C1 segment of cervical spinal cord (tissue), 14 donors: ENCODE data around the gene OR1C1.
"Not testable (repeated sequence)": the region's sequence is repeated elsewhere in the genome, so short reads cannot be mapped to it uniquely, and the experiment has no call there.

Source experiments
- DNase-seq, 14 donors: peaks; one replicate each; lab custom pipeline; 2025; lab: John Stamatoyannopoulos, UW

OR1C1 gene, protein sequence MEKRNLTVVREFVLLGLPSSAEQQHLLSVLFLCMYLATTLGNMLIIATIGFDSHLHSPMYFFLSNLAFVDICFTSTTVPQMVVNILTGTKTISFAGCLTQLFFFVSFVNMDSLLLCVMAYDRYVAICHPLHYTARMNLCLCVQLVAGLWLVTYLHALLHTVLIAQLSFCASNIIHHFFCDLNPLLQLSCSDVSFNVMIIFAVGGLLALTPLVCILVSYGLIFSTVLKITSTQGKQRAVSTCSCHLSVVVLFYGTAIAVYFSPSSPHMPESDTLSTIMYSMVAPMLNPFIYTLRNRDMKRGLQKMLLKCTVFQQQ

DNA sequence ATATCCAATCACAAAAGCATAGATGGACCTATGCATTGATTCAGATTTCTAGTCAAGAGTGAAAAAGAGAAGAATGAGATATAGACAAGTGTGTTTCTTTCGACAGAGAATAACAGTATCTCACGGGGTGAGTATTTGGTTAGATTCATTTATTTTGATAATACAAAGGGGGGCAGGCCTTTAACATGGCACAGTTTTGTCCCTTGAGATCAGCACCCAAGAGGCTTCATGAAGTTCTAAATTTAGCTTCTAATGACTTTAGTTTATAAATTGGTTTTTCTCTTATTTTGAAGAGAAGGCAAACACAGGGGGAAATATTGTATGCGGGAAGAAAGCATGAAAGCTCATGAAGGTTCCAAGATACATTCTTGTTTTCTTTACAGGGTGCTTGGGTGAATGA lies at the start of gene OR1C1:
Gene OR1C1 (minus strand): TSS at position 101 of the 400 bp plus-strand sequence. CDS start 2,150 bp downstream, outside the sequence.
- no peak for DNase-seq

DNA sequence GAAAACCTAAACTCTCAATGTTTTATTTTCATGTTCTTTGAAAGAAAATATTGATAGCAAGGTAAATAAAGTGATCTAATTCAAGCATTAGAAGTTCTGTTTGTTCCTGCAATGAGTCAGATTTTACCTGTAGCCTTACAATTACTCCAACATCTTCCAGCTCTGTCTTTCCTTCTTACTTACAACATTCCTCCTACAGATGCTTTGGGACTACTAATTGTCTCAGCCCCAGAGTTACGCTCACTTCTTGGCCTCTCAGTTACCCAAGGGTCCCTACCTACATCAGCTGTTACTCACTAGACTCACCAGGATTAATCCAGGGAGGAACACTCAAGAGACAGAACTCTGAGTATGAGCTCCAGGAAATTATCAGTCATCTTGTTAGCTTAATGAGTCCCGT lies 37.2 kb upstream of the OR1C1 start:
- no peak for DNase-seq

GRCh38 chr1:247769603-247770002 lies 9.2 kb upstream of the OR1C1 start:
- no peak for DNase-seq

GRCh38 chr1:247754311-247754710 lies 6.0 kb downstream of the OR1C1 start:
- DNase-seq, result not testable (repeated sequence)

DNA sequence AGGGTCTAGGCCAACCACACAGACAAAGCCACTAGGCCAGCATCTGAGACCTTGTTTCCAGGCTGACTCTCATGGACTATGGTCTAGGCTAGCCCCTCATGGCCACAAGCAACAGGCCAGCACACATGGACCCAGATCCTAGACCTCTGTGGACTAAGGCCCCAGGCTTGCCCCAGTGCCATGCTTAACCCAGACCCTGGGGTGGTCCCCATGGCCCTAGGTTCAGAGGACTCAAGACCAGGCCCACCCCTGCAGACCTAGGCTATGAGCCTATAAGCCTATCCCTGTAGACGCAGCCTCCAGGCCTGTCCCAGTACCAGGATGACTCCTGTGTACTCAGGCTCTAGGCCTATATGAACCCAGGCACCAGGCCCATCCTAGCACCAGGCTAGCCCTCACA lies 10.5 kb downstream of the OR1C1 start:
- no peak for DNase-seq

DNA sequence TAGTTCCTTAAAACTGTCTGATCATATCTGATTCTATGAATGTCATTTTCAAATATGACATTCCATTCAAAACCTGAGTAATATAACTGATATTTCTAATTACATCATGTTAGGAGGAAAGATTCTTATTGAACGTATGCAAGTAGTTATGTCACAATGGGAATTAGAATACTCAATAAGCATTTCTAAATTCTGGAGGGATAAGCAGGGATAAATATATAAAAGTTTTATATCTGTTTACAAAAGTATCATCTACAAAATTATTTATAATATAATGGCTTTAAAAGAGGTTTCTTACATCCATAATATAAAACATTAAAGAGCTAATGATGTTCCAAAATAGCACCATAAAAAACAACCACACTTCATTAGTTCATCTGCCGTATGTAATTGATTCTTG lies 12.3 kb downstream of the OR1C1 start, which contains the start of gene OR14A2:
Gene OR14A2 (minus strand): TSS at position 101 of the 400 bp plus-strand sequence.
- DNase-seq, result no peak

DNA sequence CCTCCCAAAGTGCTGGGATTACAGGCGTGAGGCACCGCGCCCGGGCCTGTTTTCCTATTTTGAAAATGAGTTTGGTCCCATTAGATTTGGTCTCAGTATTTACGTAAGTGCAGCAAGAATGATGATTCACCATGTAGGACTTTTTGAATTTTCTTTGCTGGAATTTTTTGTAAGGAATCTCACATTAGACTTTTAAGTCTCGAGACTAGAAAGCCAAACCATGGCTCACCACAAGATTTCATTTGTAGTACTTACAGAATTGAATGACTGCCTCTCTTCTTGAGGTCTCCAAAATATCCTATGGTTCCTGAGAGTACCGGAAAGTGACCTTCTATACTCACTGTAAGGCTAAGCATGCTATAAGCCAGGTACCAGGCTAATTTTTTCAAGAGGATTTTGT lies 12.7 kb downstream of the OR1C1 start:
- no peak for DNase-seq

DNA sequence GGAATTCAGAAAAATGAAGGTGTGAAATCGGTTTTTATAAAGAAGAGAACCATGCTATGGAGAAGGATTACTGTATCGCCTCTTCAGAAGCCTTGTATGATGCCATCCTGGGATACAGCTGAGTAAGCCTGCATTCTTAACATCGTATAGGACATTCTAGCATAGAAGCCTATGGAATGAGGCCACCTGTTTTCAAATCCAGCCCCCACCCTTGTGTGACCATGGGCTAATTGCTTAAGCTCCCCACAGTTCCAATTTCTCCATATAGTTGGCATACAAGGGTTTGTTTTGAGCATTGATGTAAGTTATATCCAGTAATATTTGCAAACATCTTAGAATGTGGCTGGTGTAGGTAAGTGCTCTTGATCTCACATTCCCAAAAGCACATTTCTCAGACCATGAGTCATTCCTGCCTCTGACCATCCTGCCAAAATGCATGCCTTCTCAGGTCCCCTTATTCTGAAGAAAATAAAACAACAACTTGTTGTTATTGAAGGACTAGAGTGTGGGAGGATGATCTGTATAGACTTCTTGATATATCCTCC lies 13.9 kb downstream of the OR1C1 start:
- no peak for DNase-seq

- not testable (repeated sequence) for DNase-seq
Measured at GRCh38 chr1:247742215-247742760, 18.1 kb downstream of the OR1C1 start.

- no peak for DNase-seq
Measured at GRCh38 chr1:247741756-247742155, 18.6 kb downstream of the OR1C1 start.

DNA sequence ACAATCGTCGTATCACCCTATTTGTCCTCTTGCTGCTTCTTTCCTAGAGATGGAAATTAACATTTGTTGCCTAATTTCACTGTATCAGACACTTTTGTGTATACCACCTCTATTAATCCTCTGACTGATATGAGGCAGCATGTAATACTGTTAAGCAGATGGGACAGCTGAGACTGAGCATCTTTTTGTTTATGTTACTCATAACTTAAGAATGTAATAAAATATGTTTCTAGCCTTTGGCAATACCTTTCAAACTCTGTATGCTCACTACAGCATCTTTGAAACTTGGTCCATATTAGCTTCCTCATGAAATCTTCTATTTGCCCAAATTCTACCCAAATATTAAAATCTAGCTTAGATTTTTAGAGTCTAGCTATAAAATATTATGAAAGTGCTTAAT lies 19.6 kb downstream of the OR1C1 start:
- DNase-seq, result no peak

DNA sequence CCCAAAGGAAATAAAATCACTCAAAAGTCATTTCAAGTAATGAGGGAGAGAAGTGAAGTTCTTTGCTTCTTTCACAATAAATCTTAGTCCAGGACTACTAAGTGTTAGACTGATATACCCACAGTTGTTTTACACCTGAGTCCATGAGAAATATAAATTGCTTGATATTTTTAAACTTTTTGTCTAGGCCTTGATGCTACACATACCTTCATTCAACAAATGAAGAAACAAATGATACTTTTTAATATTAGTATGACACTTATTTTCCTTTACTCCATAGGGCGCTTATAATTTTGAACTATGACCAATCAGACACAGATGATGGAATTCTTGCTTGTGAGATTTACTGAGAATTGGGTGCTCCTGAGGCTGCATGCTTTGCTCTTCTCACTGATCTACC lies 22.0 kb downstream of the OR1C1 start, which contains the start of gene OR14K1:
Gene OR14K1 (plus strand): TSS at position 301 of the 400 bp plus-strand sequence. CDS start 0 bp downstream, at position 301.
- DNase-seq, result no peak

- DNase-seq, result no peak
Measured at GRCh38 chr1:247721222-247721621, 39.1 kb downstream of the OR1C1 start.

DNA sequence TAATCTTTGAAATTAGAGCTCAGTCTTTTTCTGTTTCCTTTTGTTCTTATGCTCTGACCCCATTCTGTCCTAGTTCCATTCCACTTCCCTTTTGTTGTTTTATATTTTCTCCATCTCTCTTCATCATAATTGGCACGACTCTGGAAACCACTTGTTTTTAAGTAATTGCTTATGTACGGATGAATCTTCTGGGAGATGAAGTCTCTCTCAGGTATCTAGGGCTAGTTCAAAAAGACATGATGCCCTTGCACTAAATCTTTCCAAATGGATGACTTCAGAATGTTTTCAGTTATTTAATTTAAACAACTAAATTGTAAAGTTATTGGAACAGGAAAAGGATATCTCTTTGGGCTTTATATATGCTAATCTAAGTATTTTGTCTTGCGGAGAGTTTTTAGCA lies 43.8 kb downstream of the OR1C1 start, which contains the start of gene OR6F1:
Gene OR6F1 (minus strand): TSS at position 101 of the 400 bp plus-strand sequence. CDS start 3,891 bp downstream, outside the sequence.
- DNase-seq, result no peak

DNA sequence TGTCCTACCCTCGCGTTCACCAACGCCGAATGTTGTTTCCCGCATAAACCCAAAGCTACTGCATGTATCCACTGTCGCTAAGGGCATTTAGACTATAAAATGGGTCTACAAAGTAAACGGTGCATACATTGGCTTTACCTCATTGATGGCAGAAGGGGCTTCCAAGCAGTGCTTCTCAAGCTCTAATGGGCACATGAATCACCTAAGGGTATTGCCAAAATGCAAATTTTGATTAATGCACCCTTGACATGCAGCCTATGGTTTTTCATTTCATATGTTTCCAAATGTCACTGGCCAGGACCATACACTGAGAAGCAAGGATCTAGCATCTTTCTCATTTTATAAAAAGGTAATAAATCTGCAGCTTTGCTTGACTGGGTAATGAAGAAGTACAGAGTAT lies 46.6 kb downstream of the OR1C1 start:
- no peak for DNase-seq

- DNase-seq, result not testable (repeated sequence)
Measured at GRCh38 chr1:247710681-247711080, 49.7 kb downstream of the OR1C1 start.
